NCI-H128 (cell line): ENCODE data around the gene TAX1BP1.

Experiments used
- DNase-seq: peaks from one replicate; lab custom pipeline; 2025; ENCODE audit not compliant: unreplicated experiment; lab: John Stamatoyannopoulos, UW

TAX1BP1 gene

GRCh38 chr7:27777662-27778061 is 37.7 kb downstream of the TAX1BP1 start:
- DNase-seq: no peak

- DNase-seq: no peak
Measured at GRCh38 chr7:27779873-27780272, 39.9 kb downstream of the TAX1BP1 start.

GRCh38 chr7:27781188-27781587 is 41.2 kb downstream of the TAX1BP1 start:
- DNase-seq: no peak

- no peak for DNase-seq
Measured at GRCh38 chr7:27782849-27783248, 42.9 kb downstream of the TAX1BP1 start.

GRCh38 chr7:27784399-27785053 is 44.6 kb downstream of the TAX1BP1 start:
- DNase-seq: no peak

- no peak for DNase-seq
Measured at GRCh38 chr7:27788437-27788836, 48.5 kb downstream of the TAX1BP1 start.

GRCh38 chr7:27793780-27794179 is 53.8 kb downstream of the TAX1BP1 start:
- no peak for DNase-seq

- DNase-seq: no peak
Measured at GRCh38 chr7:27795977-27796376, 56.0 kb downstream of the TAX1BP1 start.

- DNase-seq: no peak
Measured at GRCh38 chr7:27799212-27799611, 59.2 kb downstream of the TAX1BP1 start.

- DNase-seq: no peak
Measured at GRCh38 chr7:27802999-27803398, 63.0 kb downstream of the TAX1BP1 start.

GRCh38 chr7:27804139-27804538 is 64.2 kb downstream of the TAX1BP1 start:
- DNase-seq: no peak

GRCh38 chr7:27808626-27809025 is 68.7 kb downstream of the TAX1BP1 start:
- DNase-seq: no peak

GRCh38 chr7:27810186-27810585 is 70.2 kb downstream of the TAX1BP1 start:
- DNase-seq: no peak

GRCh38 chr7:27812706-27813105 is 72.7 kb downstream of the TAX1BP1 start:
- no peak for DNase-seq

GRCh38 chr7:27822245-27822644 is 82.3 kb downstream of the TAX1BP1 start:
- no peak for DNase-seq

GRCh38 chr7:27825891-27826290 is 85.9 kb downstream of the TAX1BP1 start:
- DNase-seq: no peak

GRCh38 chr7:27826357-27826756 is 86.4 kb downstream of the TAX1BP1 start:
- no peak for DNase-seq

- no peak for DNase-seq
Measured at GRCh38 chr7:27834179-27834921, 94.4 kb downstream of the TAX1BP1 start.

- no peak for DNase-seq
Measured at GRCh38 chr7:27835376-27835775, 95.4 kb downstream of the TAX1BP1 start.

- DNase-seq: no peak
Measured at GRCh38 chr7:27836536-27836935, 96.6 kb downstream of the TAX1BP1 start.

GRCh38 chr7:27839099-27839498 is 99.1 kb downstream of the TAX1BP1 start:
- DNase-seq: no peak

GRCh38 chr7:27840313-27840712 is 100.4 kb downstream of the TAX1BP1 start:
- no peak for DNase-seq
